HEK293 (cell line): ENCODE results near the gene CRYGN.

Source experiments
- CTCF ChIA-PET: fragments of 350-600 bp; formaldehyde crosslinking; extraction: SDS; loops from one replicate; lab custom pipeline; 2021; ENCODE audit warnings: antibody characterized with exemption; lab: Yijun Ruan, JAX
- POLR2A ChIA-PET: fragments of 300-600 bp; formaldehyde crosslinking; extraction: SDS; loops from one replicate; lab custom pipeline; 2020; ENCODE audit warnings: antibody characterized with exemption, inconsistent platforms; lab: Yijun Ruan, JAX
- H3K27ac ChIP-seq: fragments of 200-500 bp; sonication (Bioruptor generic); 2 replicates; pipeline ENCODE4 v1.5.1; 2014; ENCODE audit warnings: low read depth, low read length, control low read depth, inconsistent platforms; ENCODE audit errors: extremely low read depth
- H3K36me3 ChIP-seq, 2 experiments: fragments of 200-500 bp in 1 of 2; sonication (Bioruptor generic) in 1 of 2; 1 replicate in 1 of 2; 2 replicates in 1 of 2; pipeline ENCODE4 v1.5.1; 2014 to 2017; ENCODE audit warnings: inconsistent platforms in 2 of 2, low read length in 2 of 2; ENCODE audit not compliant: control insufficient read depth in 2 of 2, insufficient read depth in 1 of 2
- H3K4me1 ChIP-seq: fragments of 200-500 bp; sonication (Bioruptor generic); 2 replicates; pipeline ENCODE4 v1.5.1; 2014; ENCODE audit warnings: mild to moderate bottlenecking, low read length, inconsistent platforms; ENCODE audit not compliant: control insufficient read depth, insufficient read depth
- H3K4me3 ChIP-seq: 2 replicates; pipeline ENCODE4 v1.5.1; 2011; ENCODE audit warnings: low read depth, mild to moderate bottlenecking, control low read depth, low read length, moderate library complexity
- H3K9me3 ChIP-seq: fragments of 200-500 bp; sonication (Bioruptor generic); 2 replicates; pipeline ENCODE4 v1.5.1; 2014; ENCODE audit warnings: low read depth, low read length, inconsistent platforms; ENCODE audit not compliant: control insufficient read depth, insufficient read depth
- MZF1 ChIP-seq: fragments of 450-650 bp; formaldehyde crosslinking; IDR thresholded peaks from 2 replicates; pipeline ENCODE4 v1.5.1; 2017; ENCODE audit warnings: missing biosample characterization, missing genetic modification characterization, borderline replicate concordance
- PBX3 ChIP-seq: sonication (generic); formaldehyde crosslinking; IDR thresholded peaks from 2 replicates; pipeline ENCODE4 v1.8.1; 2022; ENCODE audit warnings: mild to moderate bottlenecking, moderate library complexity, missing genetic modification reagents
- PRDM6 ChIP-seq: fragments of 450-650 bp; formaldehyde crosslinking; IDR thresholded peaks from 2 replicates; pipeline ENCODE4 v1.5.1; 2017; ENCODE audit warnings: missing biosample characterization, missing genetic modification characterization
- TCF7L2 ChIP-seq: IDR thresholded peaks from 2 replicates; pipeline ENCODE4 v1.6.1; 2011; ENCODE audit warnings: low read depth, mild to moderate bottlenecking, inconsistent platforms, low read length, moderate library complexity, borderline replicate concordance
- YY1 ChIP-seq: fragments of 450-650 bp; formaldehyde crosslinking; IDR thresholded peaks from 2 replicates; pipeline ENCODE4 v1.5.1; 2018; ENCODE audit warnings: missing biosample characterization, missing genetic modification characterization
- ZEB2 ChIP-seq: fragments of 450-650 bp; formaldehyde crosslinking; IDR thresholded peaks from 2 replicates; pipeline ENCODE4 v1.5.1; 2016; ENCODE audit warnings: missing biosample characterization, missing genetic modification characterization
- ZNF248 ChIP-seq: fragments of 450-650 bp; formaldehyde crosslinking; IDR thresholded peaks from 2 replicates; pipeline ENCODE4 v1.5.1; 2017; ENCODE audit warnings: missing biosample characterization, missing genetic modification characterization
- ZNF350 ChIP-seq: fragments of 450-650 bp; formaldehyde crosslinking; IDR thresholded peaks from 2 replicates; pipeline ENCODE4 v1.5.0; 2017; ENCODE audit warnings: missing biosample characterization, mild to moderate bottlenecking, missing genetic modification characterization
- ZNF423 ChIP-seq: fragments of 450-650 bp; formaldehyde crosslinking; IDR thresholded peaks from 2 replicates; pipeline ENCODE4 v1.5.1; 2016; ENCODE audit warnings: missing biosample characterization, missing genetic modification characterization
- ZNF433 ChIP-seq: fragments of 450-650 bp; formaldehyde crosslinking; IDR thresholded peaks from 2 replicates; pipeline ENCODE4 v1.5.1; 2016; ENCODE audit warnings: missing biosample characterization, missing genetic modification characterization, low read depth
- ZNF449 ChIP-seq: fragments of 450-650 bp; formaldehyde crosslinking; IDR thresholded peaks from 2 replicates; pipeline ENCODE4 v1.5.1; 2017; ENCODE audit warnings: missing biosample characterization, mild to moderate bottlenecking, missing genetic modification characterization, moderate library complexity
- ZNF514 ChIP-seq: fragments of 450-650 bp; formaldehyde crosslinking; IDR thresholded peaks from 2 replicates; pipeline ENCODE4 v1.5.1; 2016; ENCODE audit warnings: missing biosample characterization, missing genetic modification characterization
- ZNF558 ChIP-seq: fragments of 450-650 bp; formaldehyde crosslinking; IDR thresholded peaks from 2 replicates; pipeline ENCODE4 v1.5.1; 2016; ENCODE audit warnings: missing biosample characterization, missing genetic modification characterization
- ZNF621 ChIP-seq: fragments of 450-650 bp; formaldehyde crosslinking; IDR thresholded peaks from 2 replicates; pipeline ENCODE4 v1.5.1; 2017; ENCODE audit warnings: missing biosample characterization, missing genetic modification characterization
- ZNF776 ChIP-seq: fragments of 450-650 bp; formaldehyde crosslinking; IDR thresholded peaks from 2 replicates; pipeline ENCODE4 v1.5.0; 2017; ENCODE audit warnings: missing biosample characterization, missing genetic modification characterization, borderline replicate concordance
- ZSCAN5A ChIP-seq: fragments of 450-650 bp; formaldehyde crosslinking; IDR thresholded peaks from 2 replicates; pipeline ENCODE4 v1.5.1; 2016; ENCODE audit warnings: missing biosample characterization, missing genetic modification characterization

CRYGN gene

GRCh38 chr7:151447312-151447711 lies 7.4 kb upstream of the CRYGN start:
- ChIA-PET CTCF (no interaction called here), POLR2A (no interaction called here)
- Histone ChIP-seq H3K4me3 (no peak overlapping the region), H3K36me3 (no peaks in the 10 kb centered on the region), H3K4me1 (no peaks in the 10 kb centered on the region), H3K9me3 (no peaks in the 10 kb centered on the region), H3K27ac (no peak overlapping the region)
- TF ChIP-seq ZNF433 (tag by site-specific recombination): no peak
- TF ChIP-seq, all 188 proteins: peak for 0

- Histone ChIP-seq H3K9me3 (no peaks in the 10 kb centered on the region), H3K36me3 (no peaks in the 10 kb centered on the region), H3K27ac (no peak overlapping the region), H3K4me1 (no peaks in the 10 kb centered on the region), H3K4me3 (no peak overlapping the region)
- POLR2A ChIA-PET: no interaction called here
- CTCF ChIA-PET: interaction anchor here (0.8 to 0.9 kb wide), 2 partner anchors 308 to 336 kb away, joined by 3 to 4 read pairs; no protein-coding TSS in a partner anchor
- TF ChIP-seq PBX3 (CRISPR knock-in tag): no peak
- no peak for TF ChIP-seq ZNF776 (tag by site-specific recombination)
- no peak for TF ChIP-seq ZNF558
- TF ChIP-seq ZNF423 (tag by site-specific recombination): no peak
- TF ChIP-seq ZNF449: no peak
- no peak for TF ChIP-seq TCF7L2
- no peak for TF ChIP-seq ZNF350 (tag by site-specific recombination)
- TF ChIP-seq ZSCAN5A: no peak
- no peak for TF ChIP-seq MZF1 (tag by site-specific recombination)
- no peak for TF ChIP-seq ZNF621 (tag by site-specific recombination)
- no peak for TF ChIP-seq ZNF514 (tag by site-specific recombination)
- TF ChIP-seq ZEB2 (tag by site-specific recombination): no peak
- no peak for TF ChIP-seq ZNF248 (tag by site-specific recombination)
Observed at GRCh38 chr7:151446412-151446811, 6.5 kb upstream of the CRYGN start.

GRCh38 chr7:151444632-151445031 lies 4.7 kb upstream of the CRYGN start:
- no peaks in the 10 kb centered on the region for H3K9me3 ChIP-seq
- no peak overlapping the region for H3K4me3 ChIP-seq
- H3K27ac ChIP-seq: no peak overlapping the region
- ChIA-PET CTCF (interaction anchor here (0.6 kb wide), 1 partner anchor 129 kb away, joined by 6 read pairs; no protein-coding TSS in a partner anchor), POLR2A (no interaction called here)
- no peaks in the 10 kb centered on the region for H3K36me3 ChIP-seq
- no peak for TF ChIP-seq YY1
- no peak for TF ChIP-seq PRDM6 (tag by site-specific recombination)
- no peaks in the 10 kb centered on the region for H3K4me1 ChIP-seq
